H1 (cell line): ENCODE data around the gene SEMA4D. TPM values are rescaled to one million over a fixed set of nuclear protein-coding genes. Genes with fewer than 3 reads are reported as not detected.

Source experiments
- CHD2 ChIP-seq: IDR thresholded peaks from 2 replicates; pipeline ENCODE4 v1.6.1; 2012; ENCODE audit warnings: low read length, improper control_type of control experiment
- CTCF ChIP-seq, 3 experiments: IDR thresholded peaks; 1 replicate in 2 of 3; 2 replicates in 1 of 3; pipeline versions ENCODE4 v1.5.1 to v1.6.1; 2011; ENCODE audit warnings: low read length in 3 of 3, mild to moderate bottlenecking in 3 of 3, inconsistent platforms in 2 of 3, low read depth in 1 of 3, moderate library complexity in 1 of 3; ENCODE audit not compliant: insufficient read depth in 1 of 3; ENCODE audit errors: control extremely low read depth in 1 of 3
- EZH2 ChIP-seq: fragments of 200-600 bp; sonication (generic); IDR thresholded peaks from 2 replicates; pipeline ENCODE4 v1.7.1; 2012; ENCODE audit warnings: low read depth, mild to moderate bottlenecking, moderate library complexity, low read length, inconsistent platforms; ENCODE audit not compliant: severe bottlenecking
- TAF7 ChIP-seq: optimal IDR thresholded peaks from 2 replicates; pipeline ENCODE3; 2011; ENCODE audit warnings: low read depth, mild to moderate bottlenecking, inconsistent platforms, low read length, moderate library complexity, borderline replicate concordance
- TEAD4 ChIP-seq: IDR thresholded peaks from 2 replicates; pipeline ENCODE4 v1.6.1; 2012; ENCODE audit warnings: low read depth, low read length, inconsistent platforms, mixed read lengths
- polyA plus RNA-seq, 7 experiments: library from polyadenylated mRNA; depleted of rRNA in 3 of 7; stranded (reverse) in 5 of 7; unstranded in 2 of 7; fragments of >200 nt in 5 of 7; fragments of 200-250 nt in 2 of 7; gene quantifications; 1 replicate in 5 of 7; 2 replicates in 1 of 7; 4 replicates in 1 of 7; pipeline versions ENCODE4 v1.2.1 to v1.2.3, GENCODE V29; 2011 to 2013; ENCODE audit warnings: missing spikeins in 2 of 7, mixed read lengths in 2 of 7
- total RNA-seq: library from RNA; stranded (reverse); fragmentation: NEBNext Ultra II Directional; extraction: Animal tissue kit (Norgen Biotek cat#: 25700); gene quantifications from 2 replicates; pipeline ENCODE4 v1.2.1, GENCODE V29; 2021

The SEMA4D gene
- total and polyA plus RNA-seq, 2 of the 8 experiments (the other 6 are each of a cell fraction or from before 2014, with no cell fraction given), result 21.0 to 70.4 TPM

- TF ChIP-seq CHD2 (no peak), TEAD4 (no peak), EZH2 (no peak), TAF7 (no peak), CTCF (IDR thresholded peaks at IDR 0.05; ENCODE audit: control extremely low read depth in 1 of 3, insufficient read depth in 1 of 3, low read depth in 1 of 3, low read length in 3 of 3) (no peak)
Measured at GRCh38 chr9:89380437-89381307, 117.2 kb downstream of the SEMA4D start (continued).
